Smooth muscle cell (in vitro differentiated cells): ENCODE measurements around the gene HNRNPUL2. TPM values are rescaled to one million over a fixed set of nuclear protein-coding genes. Genes with fewer than 3 reads are reported as not detected.
"Not testable (repeated sequence)": the region's sequence is repeated elsewhere in the genome, so short reads cannot be mapped to it uniquely, and the experiment has no call there.

Experiments
- DNase-seq: peaks from one replicate; lab custom pipeline; 2025; ENCODE audit not compliant: unreplicated experiment; lab: John Stamatoyannopoulos, UW
- H2AFZ ChIP-seq: fragments of 200-600 bp; sonication (generic); 2 replicates; pipeline ENCODE4 v1.6.0; 2016; ENCODE audit warnings: antibody characterized with exemption, low read depth, mild to moderate bottlenecking
- H3F3A ChIP-seq: fragments of 200-600 bp; sonication (generic); 2 replicates; pipeline ENCODE4 v1.6.0; 2017; ENCODE audit warnings: antibody characterized with exemption, low read depth
- H3K27ac ChIP-seq: fragments of 200-600 bp; sonication (generic); 2 replicates; pipeline ENCODE4 v1.5.1; 2016; ENCODE audit warnings: low read depth, mild to moderate bottlenecking
- H3K27me3 ChIP-seq: fragments of 200-600 bp; sonication (generic); 2 replicates; pipeline ENCODE4 v1.6.1; 2016; ENCODE audit warnings: low read depth, mild to moderate bottlenecking
- H3K36me3 ChIP-seq: fragments of 200-600 bp; sonication (generic); 2 replicates; pipeline ENCODE4 v1.5.1; 2016; ENCODE audit warnings: low read depth
- H3K4me1 ChIP-seq: fragments of 200-600 bp; sonication (generic); 2 replicates; pipeline ENCODE4 v1.5.1; 2016; ENCODE audit warnings: low read depth
- H3K4me2 ChIP-seq: fragments of 200-600 bp; sonication (generic); 2 replicates; pipeline ENCODE4 v1.6.0; 2016; ENCODE audit warnings: mild to moderate bottlenecking
- H3K4me3 ChIP-seq: fragments of 200-600 bp; sonication (generic); 2 replicates; pipeline ENCODE4 v1.5.1; 2016; ENCODE audit warnings: mild to moderate bottlenecking
- H3K79me2 ChIP-seq: fragments of 200-600 bp; sonication (generic); 2 replicates; pipeline ENCODE4 v1.6.0; 2016; ENCODE audit warnings: low read depth, mild to moderate bottlenecking
- H3K9ac ChIP-seq: fragments of 200-600 bp; sonication (generic); 2 replicates; pipeline ENCODE4 v1.6.0; 2016; ENCODE audit warnings: low read depth
- H3K9me3 ChIP-seq: fragments of 200-600 bp; sonication (generic); replicated peaks from 2 replicates; pipeline ENCODE4 v1.5.1; 2016; ENCODE audit warnings: low read depth
- H4K20me1 ChIP-seq: fragments of 200-600 bp; sonication (generic); 2 replicates; pipeline ENCODE4 v1.6.0; 2016; ENCODE audit warnings: low read depth
- WGBS: methylation state at CpG from one replicate; pipeline ENCODE4 v1.1.7; 2016; ENCODE audit warnings: low lambda C conversion rate; 5-methylcytosine and 5-hydroxymethylcytosine counted together
- polyA plus RNA-seq: library from polyadenylated mRNA; unstranded; fragments of >200 nt; fragmentation: Nextera tagmentation; extraction: Ambion mirVana; gene quantifications from 2 replicates; pipeline ENCODE4 v1.2.1, GENCODE V29; 2016
- total RNA-seq: library from RNA; depleted of rRNA; stranded (reverse); fragments of >200 nt; gene quantifications from 2 replicates; pipeline ENCODE4 v1.2.3, GENCODE V29; 2014
- TF ChIP-seq, protein P1 (sequence below): fragments of 200-600 bp; sonication (generic); IDR thresholded peaks from 2 replicates; pipeline ENCODE4 v1.5.1; 2017; ENCODE audit warnings: borderline replicate concordance, mild to moderate bottlenecking, antibody characterized with exemption; ENCODE audit not compliant: insufficient read depth, poor library complexity, severe bottlenecking

The HNRNPUL2 gene
- total and polyA plus RNA-seq, 2 experiments from 2014 or later, result 3.6 to 19.4 TPM

DNA sequence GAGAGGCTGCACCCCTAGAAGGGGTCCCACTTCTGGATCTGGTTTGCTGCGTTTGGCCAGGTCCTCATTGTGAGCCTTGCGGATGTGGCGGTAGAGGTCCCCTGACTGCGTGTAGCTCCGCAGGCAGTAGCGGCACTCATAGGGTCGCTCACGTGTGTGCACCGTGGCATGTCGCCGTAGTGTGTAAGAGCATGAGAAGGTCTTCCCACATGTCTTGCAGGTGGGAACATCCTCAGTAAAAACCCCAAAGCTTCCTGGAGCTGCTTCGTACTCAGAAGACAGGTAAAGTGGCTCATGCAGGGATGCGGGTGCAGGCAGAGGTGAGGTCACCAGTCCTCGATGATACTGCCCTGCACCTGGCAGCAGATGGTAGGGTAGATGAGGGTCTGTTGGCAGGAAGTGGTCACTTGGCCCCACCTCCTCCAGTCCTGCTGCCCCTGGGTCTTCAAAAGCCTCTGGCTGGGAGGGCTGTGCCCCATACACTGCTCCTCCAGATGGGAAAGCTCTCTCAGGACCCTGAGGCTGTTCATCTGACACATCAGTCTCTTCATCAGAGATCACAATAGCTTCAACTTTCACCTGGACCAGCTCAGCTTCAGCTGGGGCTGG lies 25.0 kb upstream of the HNRNPUL2 start:
- no peaks in the 10 kb centered on the region for H4K20me1 ChIP-seq
- H3K9ac ChIP-seq, result no peak overlapping the region
- no peak overlapping the region for H3K27ac ChIP-seq
- H3F3A ChIP-seq, result peaks cover 11% of the 10 kb centered on the region
- H3K36me3 ChIP-seq, result no peaks in the 10 kb centered on the region
- TF ChIP-seq, protein P1, sequence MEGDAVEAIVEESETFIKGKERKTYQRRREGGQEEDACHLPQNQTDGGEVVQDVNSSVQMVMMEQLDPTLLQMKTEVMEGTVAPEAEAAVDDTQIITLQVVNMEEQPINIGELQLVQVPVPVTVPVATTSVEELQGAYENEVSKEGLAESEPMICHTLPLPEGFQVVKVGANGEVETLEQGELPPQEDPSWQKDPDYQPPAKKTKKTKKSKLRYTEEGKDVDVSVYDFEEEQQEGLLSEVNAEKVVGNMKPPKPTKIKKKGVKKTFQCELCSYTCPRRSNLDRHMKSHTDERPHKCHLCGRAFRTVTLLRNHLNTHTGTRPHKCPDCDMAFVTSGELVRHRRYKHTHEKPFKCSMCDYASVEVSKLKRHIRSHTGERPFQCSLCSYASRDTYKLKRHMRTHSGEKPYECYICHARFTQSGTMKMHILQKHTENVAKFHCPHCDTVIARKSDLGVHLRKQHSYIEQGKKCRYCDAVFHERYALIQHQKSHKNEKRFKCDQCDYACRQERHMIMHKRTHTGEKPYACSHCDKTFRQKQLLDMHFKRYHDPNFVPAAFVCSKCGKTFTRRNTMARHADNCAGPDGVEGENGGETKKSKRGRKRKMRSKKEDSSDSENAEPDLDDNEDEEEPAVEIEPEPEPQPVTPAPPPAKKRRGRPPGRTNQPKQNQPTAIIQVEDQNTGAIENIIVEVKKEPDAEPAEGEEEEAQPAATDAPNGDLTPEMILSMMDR, result no peak
- H3K4me1 ChIP-seq, result no peaks in the 10 kb centered on the region
- no peak overlapping the region for H3K4me2 ChIP-seq
- peaks cover 21% of the 10 kb centered on the region for H3K79me2 ChIP-seq
- no peaks in the 10 kb centered on the region for H3K27me3 ChIP-seq
- no peak overlapping the region for H3K4me3 ChIP-seq
- 99% methylated on average over 14 of the region's 14 CpGs for WGBS
- H3K9me3 ChIP-seq, result no peaks in the 10 kb centered on the region
- H2AFZ ChIP-seq, result no peak overlapping the region
- DNase-seq, result no peak

DNA sequence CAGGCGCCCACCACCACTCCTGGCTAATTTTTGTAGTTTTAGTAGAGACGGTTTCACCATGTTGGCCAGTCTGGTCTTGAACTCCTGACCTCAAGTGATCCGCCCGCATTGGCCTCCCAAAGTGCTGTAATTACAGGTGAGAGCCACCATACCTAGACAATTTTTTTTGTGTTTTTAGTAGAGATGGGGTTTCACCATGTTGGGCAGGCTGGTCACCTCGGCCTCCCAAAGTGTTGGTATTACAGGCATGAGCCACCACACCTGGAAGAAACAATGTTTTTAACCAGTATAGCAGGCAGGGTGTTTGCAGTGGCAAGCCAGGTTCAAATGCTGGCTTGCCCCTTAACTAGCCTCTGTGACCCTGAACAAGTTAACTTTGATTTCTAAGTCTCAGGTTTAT lies 22.7 kb upstream of the HNRNPUL2 start:
- H3K27me3 ChIP-seq, H3K9ac ChIP-seq, H2AFZ ChIP-seq, H4K20me1 ChIP-seq, H3K4me3 ChIP-seq, H3K27ac ChIP-seq, H3K36me3 ChIP-seq, DNase-seq, H3K9me3 ChIP-seq, H3K4me2 ChIP-seq, H3K4me1 ChIP-seq: not testable (repeated sequence)
- peaks cover 21% of the 10 kb centered on the region for H3K79me2 ChIP-seq
- WGBS, result 99% methylated on average over 5 of the region's 5 CpGs
- peaks cover 11% of the 10 kb centered on the region for H3F3A ChIP-seq

DNA sequence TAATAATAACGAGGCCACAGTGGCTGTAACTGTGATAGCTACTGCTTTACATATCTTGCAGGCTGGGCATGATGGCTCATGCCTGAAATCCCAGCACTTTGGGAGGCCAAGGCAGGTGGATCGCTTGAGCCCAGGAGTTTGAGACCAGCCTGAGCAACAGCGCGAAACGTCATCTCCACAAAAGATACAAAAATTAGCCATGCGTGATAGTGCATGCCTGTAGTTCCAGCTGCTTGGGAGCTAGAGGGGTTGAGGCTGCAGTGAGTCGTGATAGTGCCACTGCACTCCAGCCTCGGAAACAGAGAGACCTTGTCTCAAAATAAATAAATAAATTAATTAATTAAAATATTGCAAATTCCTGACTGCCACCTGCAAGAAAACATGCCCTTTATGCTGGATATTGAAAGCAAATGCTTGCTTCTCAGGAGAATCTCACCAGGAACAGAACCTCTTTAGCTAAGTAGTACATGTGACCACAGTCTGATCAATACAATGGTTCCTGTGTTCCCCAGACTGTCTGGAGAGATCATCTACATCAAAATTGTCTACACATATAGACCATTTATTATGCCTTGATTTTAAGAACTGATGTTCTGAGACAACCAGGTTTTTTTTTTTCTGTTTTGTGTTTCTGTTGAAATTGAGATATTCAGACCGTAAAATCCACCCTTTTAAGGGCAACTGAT lies 20.4 kb upstream of the HNRNPUL2 start:
- 89% methylated on average over 9 of the region's 9 CpGs for WGBS
- no peak overlapping the region for H3K4me3 ChIP-seq
- no peak overlapping the region for H3K27ac ChIP-seq
- no peaks in the 10 kb centered on the region for H3K9me3 ChIP-seq
- H3K4me2 ChIP-seq, result no peak overlapping the region
- H3K4me1 ChIP-seq, result no peaks in the 10 kb centered on the region
- no peak overlapping the region for H2AFZ ChIP-seq
- peaks cover 11% of the 10 kb centered on the region for H3F3A ChIP-seq
- H3K9ac ChIP-seq, result no peak overlapping the region
- TF ChIP-seq, protein P1, result no peak
- no peaks in the 10 kb centered on the region for H4K20me1 ChIP-seq
- no peak for DNase-seq
- peaks cover 12% of the 10 kb centered on the region for H3K79me2 ChIP-seq
- H3K27me3 ChIP-seq, result no peaks in the 10 kb centered on the region
- no peaks in the 10 kb centered on the region for H3K36me3 ChIP-seq

DNA sequence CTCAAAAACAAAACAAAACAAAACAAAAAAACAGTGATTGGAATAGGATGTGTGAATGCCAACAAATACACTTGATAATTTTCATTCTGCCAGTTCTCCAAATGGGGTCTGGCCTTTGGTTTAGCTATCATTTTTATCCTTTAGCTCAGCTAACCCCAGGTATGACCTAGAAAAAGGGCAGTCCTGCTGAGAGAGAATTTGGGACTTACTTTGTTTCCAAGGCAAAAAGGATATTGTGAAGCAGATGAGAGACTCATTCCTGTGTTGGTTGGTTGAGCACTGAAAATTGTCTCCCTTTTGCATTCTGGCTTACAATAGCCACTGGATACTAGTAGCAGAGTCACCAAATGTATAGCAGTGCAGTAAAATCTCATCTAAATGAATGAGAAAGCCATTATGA lies 9.9 kb upstream of the HNRNPUL2 start:
- no peak for DNase-seq
- Histone ChIP-seq H3K4me3 (no peak overlapping the region), H2AFZ (no peak overlapping the region), H3K9ac (no peak overlapping the region), H3K79me2 (peaks cover 28% of the 10 kb centered on the region), H3K4me2 (no peak overlapping the region), H4K20me1 (peaks cover 8% of the 10 kb centered on the region), H3K9me3 (no peaks in the 10 kb centered on the region), H3F3A (no peaks in the 10 kb centered on the region), H3K36me3 (peaks cover 4% of the 10 kb centered on the region), H3K4me1 (no peaks in the 10 kb centered on the region), H3K27ac (no peak overlapping the region), H3K27me3 (no peaks in the 10 kb centered on the region)
- TF ChIP-seq, protein P1, result no peak
